GM19193 (cell line): ENCODE data around the gene CELF3.

Experiments
- POLR2A ChIP-seq: IDR thresholded peaks from 4 replicates; pipeline ENCODE4 v1.6.1; 2011; ENCODE audit not compliant: insufficient read depth, insufficient read length; ENCODE audit errors: extremely low read depth

The CELF3 gene

GRCh38 chr1:151728151-151729054 lies 11.8 kb upstream of the CELF3 start:
- TF ChIP-seq POLR2A = no peak

- no peak for TF ChIP-seq POLR2A
These were observed 7.2 kb upstream of the CELF3 start for GRCh38 chr1:151723726-151724370.

- no peak for TF ChIP-seq POLR2A
These were observed 5.3 kb upstream of the CELF3 start for GRCh38 chr1:151721788-151722510.

- TF ChIP-seq POLR2A = no peak
These were observed 4.6 kb upstream of the CELF3 start, which contains the start of gene RIIAD1 for GRCh38 chr1:151720974-151721787. Gene RIIAD1 (plus strand): TSS chr1:151721522. CDS start chr1:151721537, 15 bp downstream.

GRCh38 chr1:151720554-151720953 lies 4.0 kb upstream of the CELF3 start:
- TF ChIP-seq POLR2A = no peak

- TF ChIP-seq POLR2A = no peak
These were observed 3.5 kb upstream of the CELF3 start for GRCh38 chr1:151720125-151720524.

- no peak for TF ChIP-seq POLR2A
These were observed 2.1 kb upstream of the CELF3 start for GRCh38 chr1:151718666-151719065.

- TF ChIP-seq POLR2A = no peak
These were observed 1.4 kb upstream of the CELF3 start for GRCh38 chr1:151718011-151718431.

- TF ChIP-seq POLR2A = no peak
These were observed 219 bp downstream of the CELF3 start for GRCh38 chr1:151716405-151716762.

- TF ChIP-seq POLR2A = no peak
These were observed 738 bp downstream of the CELF3 start for GRCh38 chr1:151715726-151716404.

GRCh38 chr1:151714820-151715725 lies 1.5 kb downstream of the CELF3 start:
- no peak for TF ChIP-seq POLR2A

GRCh38 chr1:151713874-151714273 lies 2.7 kb downstream of the CELF3 start:
- TF ChIP-seq POLR2A = no peak

- TF ChIP-seq POLR2A = no peak
These were observed 3.6 kb downstream of the CELF3 start for GRCh38 chr1:151713044-151713443.
